Smooth muscle cell (in vitro differentiated cells): Measurements from ENCODE around the gene ADSS2. TPM values are rescaled to one million over a fixed set of nuclear protein-coding genes. Genes with fewer than 3 reads are reported as not detected.
A peak's percentile ranks its signal among the peaks of the same experiment; 100 is the strongest.

ENCODE experiments used
- DNase-seq: peaks from one replicate; lab custom pipeline; 2025; ENCODE audit not compliant: unreplicated experiment; lab: John Stamatoyannopoulos, UW
- H2AFZ ChIP-seq: fragments of 200-600 bp; sonication (generic); 2 replicates; pipeline ENCODE4 v1.6.0; 2016; ENCODE audit warnings: antibody characterized with exemption, low read depth, mild to moderate bottlenecking
- H3F3A ChIP-seq: fragments of 200-600 bp; sonication (generic); 2 replicates; pipeline ENCODE4 v1.6.0; 2017; ENCODE audit warnings: antibody characterized with exemption, low read depth
- H3K27ac ChIP-seq: fragments of 200-600 bp; sonication (generic); 2 replicates; pipeline ENCODE4 v1.5.1; 2016; ENCODE audit warnings: low read depth, mild to moderate bottlenecking
- H3K27me3 ChIP-seq: fragments of 200-600 bp; sonication (generic); 2 replicates; pipeline ENCODE4 v1.6.1; 2016; ENCODE audit warnings: low read depth, mild to moderate bottlenecking
- H3K36me3 ChIP-seq: fragments of 200-600 bp; sonication (generic); 2 replicates; pipeline ENCODE4 v1.5.1; 2016; ENCODE audit warnings: low read depth
- H3K4me1 ChIP-seq: fragments of 200-600 bp; sonication (generic); 2 replicates; pipeline ENCODE4 v1.5.1; 2016; ENCODE audit warnings: low read depth
- H3K4me2 ChIP-seq: fragments of 200-600 bp; sonication (generic); 2 replicates; pipeline ENCODE4 v1.6.0; 2016; ENCODE audit warnings: mild to moderate bottlenecking
- H3K4me3 ChIP-seq: fragments of 200-600 bp; sonication (generic); 2 replicates; pipeline ENCODE4 v1.5.1; 2016; ENCODE audit warnings: mild to moderate bottlenecking
- H3K79me2 ChIP-seq: fragments of 200-600 bp; sonication (generic); 2 replicates; pipeline ENCODE4 v1.6.0; 2016; ENCODE audit warnings: low read depth, mild to moderate bottlenecking
- H3K9ac ChIP-seq: fragments of 200-600 bp; sonication (generic); 2 replicates; pipeline ENCODE4 v1.6.0; 2016; ENCODE audit warnings: low read depth
- H3K9me3 ChIP-seq: fragments of 200-600 bp; sonication (generic); replicated peaks from 2 replicates; pipeline ENCODE4 v1.5.1; 2016; ENCODE audit warnings: low read depth
- H4K20me1 ChIP-seq: fragments of 200-600 bp; sonication (generic); 2 replicates; pipeline ENCODE4 v1.6.0; 2016; ENCODE audit warnings: low read depth
- CTCF ChIP-seq: fragments of 200-600 bp; sonication (generic); IDR thresholded peaks from 2 replicates; pipeline ENCODE4 v1.5.1; 2017; ENCODE audit warnings: borderline replicate concordance, mild to moderate bottlenecking, antibody characterized with exemption; ENCODE audit not compliant: insufficient read depth, poor library complexity, severe bottlenecking
- WGBS: methylation state at CpG from one replicate; pipeline ENCODE4 v1.1.7; 2016; ENCODE audit warnings: low lambda C conversion rate; 5-methylcytosine and 5-hydroxymethylcytosine counted together
- polyA plus RNA-seq: library from polyadenylated mRNA; unstranded; fragments of >200 nt; fragmentation: Nextera tagmentation; extraction: Ambion mirVana; gene quantifications from 2 replicates; pipeline ENCODE4 v1.2.1, GENCODE V29; 2016
- total RNA-seq: library from RNA; depleted of rRNA; stranded (reverse); fragments of >200 nt; gene quantifications from 2 replicates; pipeline ENCODE4 v1.2.3, GENCODE V29; 2014

The ADSS2 gene
- total and polyA plus RNA-seq, 2 experiments from 2014 or later, result 13.8 to 35.1 TPM

- H3K4me2 ChIP-seq, result peak within 1 kb of the TSS; percentile 82
- H3K9me3 ChIP-seq, result no peaks in the 10 kb centered on the region
- 22% methylated on average over 59 of the region's 61 CpGs for WGBS
- peak within 1 kb of the TSS; percentile 88 for H2AFZ ChIP-seq
- TF ChIP-seq CTCF, result no peak
- no peaks in the 10 kb centered on the region for H4K20me1 ChIP-seq
- no peaks in the 10 kb centered on the region for H3K79me2 ChIP-seq
- peak; percentile 42 for DNase-seq
- no peaks in the 10 kb centered on the region for H3K27me3 ChIP-seq
- H3K36me3 ChIP-seq, result no peaks in the 10 kb centered on the region
- peaks cover 4% of the 10 kb centered on the region for H3K4me1 ChIP-seq
- H3K9ac ChIP-seq, result peak within 1 kb of the TSS; percentile 68
- peak within 1 kb of the TSS; percentile 61 for H3K27ac ChIP-seq
- peaks cover 7% of the 10 kb centered on the region for H3F3A ChIP-seq
- H3K4me3 ChIP-seq, result peak within 1 kb of the TSS; percentile 41
Observed at GRCh38 chr1:244461245-244462071, 9.7 kb upstream of the ADSS2 start, which contains the start of gene CATSPERE. CATSPERE (plus strand) TSS chr1:244461273; CDS start chr1:244461430, 157 bp downstream.

- no peak overlapping the region for H3K4me3 ChIP-seq
- no peaks in the 10 kb centered on the region for H4K20me1 ChIP-seq
- no peaks in the 10 kb centered on the region for H3K36me3 ChIP-seq
- DNase-seq, result no peak
- H3K9ac ChIP-seq, result no peak overlapping the region
- no peaks in the 10 kb centered on the region for H3K27me3 ChIP-seq
- no peak for TF ChIP-seq CTCF
- H3K4me2 ChIP-seq, result no peak overlapping the region
- H3K9me3 ChIP-seq, result no peaks in the 10 kb centered on the region
- no peak overlapping the region for H2AFZ ChIP-seq
- H3K79me2 ChIP-seq, result no peaks in the 10 kb centered on the region
- H3K27ac ChIP-seq, result no peak overlapping the region
- peaks cover 7% of the 10 kb centered on the region for H3F3A ChIP-seq
- peaks cover 15% of the 10 kb centered on the region for H3K4me1 ChIP-seq
- 88% methylated on average over 4 of the region's 4 CpGs for WGBS
Observed at GRCh38 chr1:244460197-244460596, 8.5 kb upstream of the ADSS2 start.

GRCh38 chr1:244458781-244459180, 7.1 kb upstream of the ADSS2 start:
- Histone ChIP-seq H3K36me3 (no peaks in the 10 kb centered on the region), H3K4me3 (no peak overlapping the region), H2AFZ (no peak overlapping the region), H3K27ac (no peak overlapping the region), H3K27me3 (no peaks in the 10 kb centered on the region), H4K20me1 (no peaks in the 10 kb centered on the region), H3K79me2 (no peaks in the 10 kb centered on the region), H3K9ac (no peak overlapping the region), H3F3A (peaks cover 7% of the 10 kb centered on the region), H3K4me1 (peaks cover 28% of the 10 kb centered on the region), H3K4me2 (no peak overlapping the region), H3K9me3 (no peaks in the 10 kb centered on the region)
- WGBS, result 100% methylated on average over 4 of the region's 4 CpGs
- TF ChIP-seq CTCF, result no peak
- DNase-seq, result no peak

GRCh38 chr1:244456586-244456985, 4.9 kb upstream of the ADSS2 start:
- H3F3A ChIP-seq, result no peaks in the 10 kb centered on the region
- H3K79me2 ChIP-seq, result no peaks in the 10 kb centered on the region
- H3K4me1 ChIP-seq, result peaks cover 34% of the 10 kb centered on the region
- WGBS, result 47% methylated on average over 1 of the region's 1 CpG
- H4K20me1 ChIP-seq, result no peaks in the 10 kb centered on the region
- no peak overlapping the region for H3K9ac ChIP-seq
- H3K27ac ChIP-seq, result no peak overlapping the region
- H3K36me3 ChIP-seq, result no peaks in the 10 kb centered on the region
- H2AFZ ChIP-seq, result no peak overlapping the region
- H3K9me3 ChIP-seq, result no peaks in the 10 kb centered on the region
- H3K4me3 ChIP-seq, result no peak overlapping the region
- DNase-seq, result no peak
- no peak for TF ChIP-seq CTCF
- H3K4me2 ChIP-seq, result no peak overlapping the region
- H3K27me3 ChIP-seq, result no peaks in the 10 kb centered on the region
